KMS-11 (cell line): ENCODE measurements around the gene ATP8A1.

ENCODE experiments used
- H2AFZ ChIP-seq: fragments of 200-600 bp; sonication (generic); 2 replicates; pipeline ENCODE4 v1.6.1; 2016; ENCODE audit warnings: antibody characterized with exemption, mixed run types, low read depth
- H3K27ac ChIP-seq: fragments of 200-600 bp; sonication (generic); 2 replicates; pipeline ENCODE4 v1.6.1; 2016; ENCODE audit warnings: mild to moderate bottlenecking, mixed run types
- H3K27me3 ChIP-seq: fragments of 200-600 bp; sonication (generic); 2 replicates; pipeline ENCODE4 v1.6.1; 2017; ENCODE audit warnings: mild to moderate bottlenecking, low read depth, mixed run types, moderate library complexity; ENCODE audit not compliant: insufficient read depth
- H3K36me3 ChIP-seq: fragments of 200-600 bp; sonication (generic); 2 replicates; pipeline ENCODE4 v1.6.1; 2017; ENCODE audit warnings: mild to moderate bottlenecking, mixed run types; ENCODE audit not compliant: insufficient read depth
- H3K4me1 ChIP-seq: fragments of 200-600 bp; sonication (generic); 2 replicates; pipeline ENCODE4 v1.6.1; 2016; ENCODE audit warnings: mild to moderate bottlenecking, low read depth, mixed run types; ENCODE audit not compliant: poor library complexity, severe bottlenecking
- H3K4me2 ChIP-seq: fragments of 200-600 bp; sonication (generic); 2 replicates; pipeline ENCODE4 v1.7.0; 2016; ENCODE audit warnings: mild to moderate bottlenecking, mixed run types
- H3K4me3 ChIP-seq: fragments of 200-600 bp; sonication (generic); IDR thresholded peaks from 2 replicates; pipeline ENCODE4 v1.6.1; 2017; ENCODE audit warnings: low read depth, low read length, mixed read lengths; ENCODE audit not compliant: insufficient read depth
- H3K79me2 ChIP-seq: fragments of 200-600 bp; sonication (generic); 2 replicates; pipeline ENCODE4 v1.6.1; 2016; ENCODE audit warnings: low read depth, mixed run types; ENCODE audit not compliant: insufficient read depth
- H3K9ac ChIP-seq: fragments of 200-600 bp; sonication (generic); 2 replicates; pipeline ENCODE4 v1.6.1; 2016; ENCODE audit warnings: mild to moderate bottlenecking, mixed run types
- H4K20me1 ChIP-seq: fragments of 200-600 bp; sonication (generic); 2 replicates; pipeline ENCODE4 v1.6.1; 2016; ENCODE audit warnings: mild to moderate bottlenecking, mixed run types; ENCODE audit not compliant: insufficient read depth
- CTCF ChIP-seq: fragments of 200-600 bp; sonication (generic); conservative IDR thresholded peaks from 2 replicates; pipeline ENCODE4 v1.6.1; 2017; ENCODE audit warnings: low read depth, mild to moderate bottlenecking, antibody characterized with exemption, low read length, moderate library complexity, mixed read lengths

The ATP8A1 gene

DNA sequence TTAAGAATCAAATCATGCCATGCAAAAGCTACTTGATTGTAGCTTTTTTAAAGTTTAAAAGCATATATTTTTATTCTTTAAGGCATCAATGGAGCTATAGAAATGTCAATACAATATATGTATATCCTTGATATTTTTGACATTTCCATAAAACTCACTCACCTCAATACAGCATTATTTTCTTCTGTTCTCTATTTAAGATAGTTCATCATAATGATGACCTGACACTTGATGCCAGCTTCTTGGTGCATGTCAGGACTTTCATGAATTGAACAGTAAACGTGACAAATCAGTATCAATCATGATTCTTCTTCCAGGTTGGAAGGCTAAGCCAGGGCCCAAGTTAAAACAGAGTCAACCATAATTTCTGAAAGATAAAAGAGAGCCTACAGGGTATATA is 33.6 kb upstream of the ATP8A1 start:
- TF ChIP-seq CTCF: no peak
- H3K4me1 ChIP-seq: no peaks in the 10 kb centered on the region
- no peaks in the 10 kb centered on the region for H4K20me1 ChIP-seq

DNA sequence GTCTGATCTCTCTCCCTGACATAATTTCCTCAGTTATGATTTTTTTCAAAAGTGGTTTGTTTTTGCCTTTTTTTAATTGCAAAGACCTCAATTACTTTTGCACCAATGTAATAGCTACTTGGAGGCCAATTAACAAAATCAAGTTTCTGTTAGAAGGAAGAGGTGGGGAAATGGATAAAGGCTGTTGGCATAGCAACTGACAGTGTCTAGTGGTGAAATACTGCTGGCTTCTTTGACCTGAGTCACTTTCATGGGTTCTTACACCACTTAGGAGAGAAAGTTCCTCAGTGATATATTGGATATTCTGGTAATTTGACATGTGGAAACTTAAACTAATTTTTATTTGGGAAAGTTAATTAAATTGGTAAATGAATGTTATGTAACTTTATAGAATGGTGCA is 26.5 kb upstream of the ATP8A1 start:
- Histone ChIP-seq H3K27me3 (no peaks in the 10 kb centered on the region), H2AFZ (no peak overlapping the region), H3K27ac (no peak overlapping the region), H3K79me2 (no peaks in the 10 kb centered on the region), H3K4me2 (no peak overlapping the region), H4K20me1 (no peaks in the 10 kb centered on the region), H3K4me3 (no peak overlapping the region), H3K9ac (no peak overlapping the region), H3K36me3 (no peaks in the 10 kb centered on the region), H3K4me1 (no peaks in the 10 kb centered on the region)
- no peak for TF ChIP-seq CTCF

More for the DNA sequence above, 33.6 kb upstream of the ATP8A1 start:
- H2AFZ ChIP-seq: no peak overlapping the region
- no peaks in the 10 kb centered on the region for H3K36me3 ChIP-seq
- no peak overlapping the region for H3K4me3 ChIP-seq
- no peaks in the 10 kb centered on the region for H3K27me3 ChIP-seq
- no peaks in the 10 kb centered on the region for H3K79me2 ChIP-seq
- no peak overlapping the region for H3K4me2 ChIP-seq
- no peak overlapping the region for H3K9ac ChIP-seq
- no peak overlapping the region for H3K27ac ChIP-seq

- Histone ChIP-seq H3K4me2 (no peak overlapping the region), H3K27ac (no peak overlapping the region), H3K4me3 (no peak overlapping the region), H3K36me3 (no peaks in the 10 kb centered on the region), H3K9ac (no peak overlapping the region), H3K27me3 (no peaks in the 10 kb centered on the region), H4K20me1 (no peaks in the 10 kb centered on the region), H3K4me1 (no peaks in the 10 kb centered on the region), H3K79me2 (no peaks in the 10 kb centered on the region), H2AFZ (no peak overlapping the region)
- no peak for TF ChIP-seq CTCF
These were observed 21.6 kb upstream of the ATP8A1 start for GRCh38 chr4:42678512-42678911.

DNA sequence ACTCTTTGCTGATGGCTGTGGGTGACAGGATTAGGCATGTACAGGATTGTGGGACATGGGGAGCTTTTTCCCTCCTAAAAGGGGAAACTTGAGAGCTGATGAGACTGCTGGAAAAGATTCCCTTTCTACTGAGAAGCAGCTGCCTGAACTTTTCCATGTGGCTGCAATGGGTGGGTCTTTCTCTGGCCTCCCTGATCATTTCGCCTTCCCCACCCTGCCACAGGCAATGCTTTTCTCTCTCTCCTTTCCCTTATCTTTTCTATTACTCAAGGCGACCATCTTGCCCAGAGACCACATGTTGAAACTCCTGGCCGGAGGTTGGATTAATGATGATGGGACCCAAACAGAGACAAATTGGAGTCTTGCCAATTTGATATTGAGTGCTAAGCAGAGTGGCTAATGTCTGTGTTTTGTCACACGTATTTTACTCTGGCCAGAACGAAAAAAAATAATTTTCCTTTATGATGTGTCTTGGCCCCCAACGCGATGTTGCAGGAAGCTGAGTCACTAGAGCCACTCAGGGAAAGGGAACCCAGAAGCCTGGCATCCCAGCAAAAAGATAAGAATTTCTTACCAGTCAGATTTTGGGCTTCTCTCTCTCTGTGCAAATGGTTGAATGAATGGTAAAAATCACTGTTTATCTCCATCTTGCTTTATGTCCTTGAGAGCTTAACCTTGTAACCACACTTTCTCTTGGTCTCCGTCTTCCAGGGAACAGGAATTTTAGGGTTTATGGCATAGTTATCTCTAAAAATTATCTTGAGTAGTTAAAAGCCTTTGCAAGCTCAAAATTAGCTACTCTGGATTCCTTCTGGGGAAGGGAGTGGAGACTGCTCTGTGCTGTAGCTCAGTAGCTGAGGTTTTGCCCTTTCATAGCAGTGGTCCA is 19.4 kb upstream of the ATP8A1 start:
- TF ChIP-seq CTCF: no peak
- Histone ChIP-seq H3K4me3 (no peak overlapping the region), H2AFZ (no peak overlapping the region), H3K9ac (no peak overlapping the region), H3K4me2 (no peak overlapping the region), H3K27me3 (no peaks in the 10 kb centered on the region), H3K4me1 (no peaks in the 10 kb centered on the region), H3K36me3 (no peaks in the 10 kb centered on the region), H4K20me1 (no peaks in the 10 kb centered on the region), H3K79me2 (no peaks in the 10 kb centered on the region), H3K27ac (no peak overlapping the region)
